ENCODE measurements around the gene IQGAP1.
"Not testable (repeated sequence)": the region's sequence is repeated elsewhere in the genome, so short reads cannot be mapped to it uniquely, and the experiment has no call there.

DNA sequence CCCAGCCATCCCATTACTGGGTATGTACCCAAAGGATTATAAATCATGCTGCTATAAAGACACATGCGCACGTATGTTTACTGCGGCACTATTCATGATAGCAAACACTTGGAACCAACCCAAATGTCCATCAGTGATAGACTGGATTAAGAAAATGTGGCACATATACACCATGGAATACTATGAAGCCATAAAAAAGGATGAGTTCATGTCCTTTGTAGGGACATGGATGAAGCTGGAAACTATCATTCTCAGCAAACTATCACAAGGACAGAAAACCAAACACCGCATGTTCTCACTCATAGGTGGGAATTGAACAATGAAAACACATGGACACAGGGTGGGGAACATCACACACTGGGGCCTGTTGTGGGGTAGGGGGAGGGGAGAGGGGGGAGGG is 22.3 kb downstream of the IQGAP1 start:
- TF ChIP-seq CTCF, POLR2A (IDR thresholded peaks at IDR 0.05): not testable (repeated sequence)
